Upper lobe of left lung (tissue), 6 donors: Measurements from ENCODE around the gene FGF13. TPM values are rescaled to one million over a fixed set of nuclear protein-coding genes. Genes with fewer than 3 reads are reported as not detected.
A peak's percentile ranks its signal among the peaks of the same experiment; 100 is the strongest.

Experiments used
- ATAC-seq, 2 donors: fragments of 200-7000 bp; cut with Tn5 transposase; one replicate each; pipeline ENCODE4 v1.9.1; 2022; ENCODE audit warnings: mild to moderate bottlenecking in 2 of 2, moderate library complexity in 2 of 2; ENCODE audit not compliant: low FRiP score in 2 of 2
- DNase-seq, 2 donors: peaks; one replicate each; pipeline ENCODE4 v3.0.0-alpha.2; 2019 to 2020
- H3K27ac ChIP-seq, 4 donors: fragments of 200-600 bp; sonication (generic); one replicate each; pipeline ENCODE4 v1.5.1; 2016 to 2019
- H3K27me3 ChIP-seq, 4 donors: fragments of 200-600 bp; sonication (generic); one replicate each; pipeline ENCODE4 v1.5.1; 2017 to 2019
- H3K36me3 ChIP-seq, 4 donors: fragments of 200-600 bp; sonication (generic); one replicate each; pipeline ENCODE4 v1.5.1; 2016 to 2019
- H3K4me1 ChIP-seq, 4 donors: fragments of 200-600 bp; sonication (generic); one replicate each; pipeline ENCODE4 v1.5.1; 2018 to 2019
- H3K4me3 ChIP-seq, 4 donors: fragments of 200-600 bp; sonication (generic); one replicate each; pipeline ENCODE4 v1.5.1; 2017 to 2019; ENCODE audit warnings: mild to moderate bottlenecking in 2 of 4, moderate library complexity in 1 of 4
- H3K9me3 ChIP-seq, 4 donors: fragments of 200-600 bp; sonication (generic); one replicate each; pipeline ENCODE4 v1.5.1; 2018 to 2019
- CTCF ChIP-seq, 6 experiments: fragments of 450-650 bp in 4 of 6; fragments of 200-600 bp in 2 of 6; sonication (generic) in 2 of 6; IDR thresholded peaks; one replicate each; pipeline ENCODE4 v1.5.1; 2016 to 2019; ENCODE audit warnings: antibody characterized with exemption in 6 of 6
- EP300 ChIP-seq, 4 donors: sonication (generic); formaldehyde crosslinking; IDR thresholded peaks; one replicate each; pipeline ENCODE4 v1.5.1; 2017; ENCODE audit warnings: antibody characterized with exemption in 4 of 4, control low read depth in 2 of 4
- POLR2A ChIP-seq, 4 donors: fragments of 450-650 bp; IDR thresholded peaks; one replicate each; pipeline ENCODE4 v1.5.1; 2016 to 2017; ENCODE audit warnings: antibody characterized with exemption in 4 of 4, mild to moderate bottlenecking in 2 of 4
- POLR2AphosphoS5 ChIP-seq, 2 donors: sonication (generic); formaldehyde crosslinking; IDR thresholded peaks; one replicate each; pipeline ENCODE4 v1.5.1; 2017; ENCODE audit warnings: antibody characterized with exemption in 2 of 2
- WGBS, 2 donors: methylation state at CpG; one replicate each; pipeline ENCODE4 v1.1.5; 2017 to 2018; 5-methylcytosine and 5-hydroxymethylcytosine counted together
- total RNA-seq, 6 donors: library from RNA; depleted of rRNA in 4 of 6; stranded (reverse); fragments of >200 nt in 4 of 6; gene quantifications; one replicate each; pipeline versions ENCODE4 v1.1.0 to v1.2.1, GENCODE V29; 2016 to 2021
- donor health status: DM: no; HTN: no; CAD: no; lungs with moderate emphysema.
- donor health status: DM: no; HTN: yes; CAD: no; lungs with severe emphysema.

The FGF13 gene
- total RNA-seq: 1 to 10 TPM in 5 of 6 donors, under 1 TPM in 1; 0.22 to 2.5 (median 1.6) TPM

GRCh38 chrX:138711399-138712347 is at the start of gene FGF13:
Gene FGF13, minus strand, starts transcription at chrX:138711717. Its CDS starts 714 bp downstream, at chrX:138711003.
- ATAC-seq (peak; percentile 40 to 63), DNase-seq (peak; percentile 25 to 49)
- Histone ChIP-seq H3K27ac (peak within 1 kb of the TSS in 2 of 4 donors; percentile 17 to 57), H3K36me3 (no peaks in the 10 kb centered on the region), H3K4me3 (peak within 1 kb of the TSS; percentile 6 to 47 (median 38)), H3K4me1 (peaks cover 0 to 4% (median 0%) of the 10 kb centered on the region in 4 donors), H3K27me3 (peaks cover 0 to 7% (median 0%) of the 10 kb centered on the region in 4 donors), H3K9me3 (peaks cover 0 to 3% (median 0%) of the 10 kb centered on the region in 4 donors)
- no peak for TF ChIP-seq POLR2A (IDR thresholded peaks at IDR 0.05)
- TF ChIP-seq POLR2AphosphoS5 (IDR thresholded peaks at IDR 0.05): no peak
- no peak for TF ChIP-seq CTCF (IDR thresholded peaks at IDR 0.05)
- no peak for TF ChIP-seq EP300 (IDR thresholded peaks at IDR 0.05)
- WGBS, 2 donors: 0 to 30% methylated on average over 7 to 36 of the region's 65 CpGs

- no peaks in the 10 kb centered on the region for H3K27me3 ChIP-seq
- no peak for TF ChIP-seq EP300 (IDR thresholded peaks at IDR 0.05)
- TF ChIP-seq CTCF (IDR thresholded peaks at IDR 0.05): no peak
- no peak for TF ChIP-seq POLR2AphosphoS5 (IDR thresholded peaks at IDR 0.05)
- 56 to 58% methylated on average over 4 to 5 of the region's 5 CpGs for WGBS, 2 donors
- no peaks in the 10 kb centered on the region for H3K9me3 ChIP-seq
- no peaks in the 10 kb centered on the region for H3K36me3 ChIP-seq
- H3K4me3 ChIP-seq: no peak overlapping the region
- ATAC-seq (no peak), DNase-seq (no peak)
- no peak overlapping the region for H3K27ac ChIP-seq
- H3K4me1 ChIP-seq: no peaks in the 10 kb centered on the region
These were observed 47.9 kb upstream of the FGF13 start for GRCh38 chrX:138759217-138759943.

- Histone ChIP-seq H3K36me3 (no peaks in the 10 kb centered on the region), H3K9me3 (no peaks in the 10 kb centered on the region), H3K4me1 (no peaks in the 10 kb centered on the region), H3K4me3 (no peak overlapping the region), H3K27me3 (no peaks in the 10 kb centered on the region), H3K27ac (no peak overlapping the region)
- whole genome bisulfite sequencing, 2 donors: 3% methylated on average over 2 of the region's 2 CpGs; no CpG with 5 or more reads in 1 of the 2 donors
- no peak for DNase-seq
- no peak for TF ChIP-seq POLR2A (IDR thresholded peaks at IDR 0.05)
- TF ChIP-seq CTCF (IDR thresholded peaks at IDR 0.05): no peak
- no peak for TF ChIP-seq EP300 (IDR thresholded peaks at IDR 0.05)
- TF ChIP-seq POLR2AphosphoS5 (IDR thresholded peaks at IDR 0.05): no peak
- peak; percentile 70 to 74 for ATAC-seq
These were observed 44.7 kb upstream of the FGF13 start for GRCh38 chrX:138756234-138756633.

GRCh38 chrX:138754861-138755260 is 43.3 kb upstream of the FGF13 start:
- Histone ChIP-seq H3K4me3 (no peak overlapping the region), H3K27ac (no peak overlapping the region), H3K36me3 (no peaks in the 10 kb centered on the region), H3K9me3 (no peaks in the 10 kb centered on the region), H3K4me1 (no peaks in the 10 kb centered on the region), H3K27me3 (no peaks in the 10 kb centered on the region)
- WGBS, 2 donors: 63% methylated on average over 2 of the region's 2 CpGs; no CpG with 5 or more reads in 1 of the 2 donors
- ATAC-seq (no peak), DNase-seq (no peak)
- TF ChIP-seq POLR2AphosphoS5 (IDR thresholded peaks at IDR 0.05) (no peak), POLR2A (IDR thresholded peaks at IDR 0.05) (no peak), CTCF (IDR thresholded peaks at IDR 0.05) (no peak), EP300 (IDR thresholded peaks at IDR 0.05) (no peak)
